ENCODE results near the gene PLEKHG3.

PLEKHG3 gene

DNA sequence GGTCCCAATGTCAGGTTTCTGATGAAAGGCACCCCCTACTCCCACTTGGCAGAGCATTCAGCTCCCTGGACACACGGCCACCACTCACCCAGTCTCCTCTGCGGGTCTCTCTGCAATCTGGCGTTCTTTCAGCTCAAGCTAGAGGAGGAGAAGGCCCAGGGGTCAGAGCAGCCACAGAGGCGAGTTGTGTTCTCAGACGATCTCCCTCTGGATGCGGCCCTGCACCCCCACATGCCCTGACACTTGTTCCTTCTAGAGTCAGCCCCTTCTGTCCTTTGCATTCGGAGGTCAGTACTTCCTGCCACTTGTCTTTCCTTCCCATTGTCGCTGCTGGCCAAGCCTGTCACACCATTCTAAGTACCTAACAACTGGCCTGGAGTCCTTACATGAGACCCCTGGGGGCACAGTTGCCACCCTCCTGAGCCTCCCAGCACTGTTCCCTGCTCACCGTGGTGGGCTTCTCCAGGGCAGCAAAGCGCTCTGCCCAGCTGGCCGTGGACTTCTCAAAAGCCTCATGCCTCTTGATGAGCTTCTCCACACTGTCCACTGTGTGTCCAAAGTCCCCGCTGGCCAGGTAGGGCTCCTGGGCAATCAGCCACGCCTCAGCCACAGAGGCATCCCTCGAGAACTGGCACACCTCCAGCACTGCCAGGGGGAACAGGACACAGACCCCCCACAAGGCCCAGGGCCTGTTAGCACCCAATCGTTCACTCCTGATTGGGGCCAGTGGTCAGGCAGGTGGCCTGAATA, 63.2 kb downstream of the PLEKHG3 start:
- in situ Hi-C loops (cut with HindIII; ENCODE audit: low sequenced_read_pairs) = no loop called here
- TF ChIP-seq, protein P1, sequence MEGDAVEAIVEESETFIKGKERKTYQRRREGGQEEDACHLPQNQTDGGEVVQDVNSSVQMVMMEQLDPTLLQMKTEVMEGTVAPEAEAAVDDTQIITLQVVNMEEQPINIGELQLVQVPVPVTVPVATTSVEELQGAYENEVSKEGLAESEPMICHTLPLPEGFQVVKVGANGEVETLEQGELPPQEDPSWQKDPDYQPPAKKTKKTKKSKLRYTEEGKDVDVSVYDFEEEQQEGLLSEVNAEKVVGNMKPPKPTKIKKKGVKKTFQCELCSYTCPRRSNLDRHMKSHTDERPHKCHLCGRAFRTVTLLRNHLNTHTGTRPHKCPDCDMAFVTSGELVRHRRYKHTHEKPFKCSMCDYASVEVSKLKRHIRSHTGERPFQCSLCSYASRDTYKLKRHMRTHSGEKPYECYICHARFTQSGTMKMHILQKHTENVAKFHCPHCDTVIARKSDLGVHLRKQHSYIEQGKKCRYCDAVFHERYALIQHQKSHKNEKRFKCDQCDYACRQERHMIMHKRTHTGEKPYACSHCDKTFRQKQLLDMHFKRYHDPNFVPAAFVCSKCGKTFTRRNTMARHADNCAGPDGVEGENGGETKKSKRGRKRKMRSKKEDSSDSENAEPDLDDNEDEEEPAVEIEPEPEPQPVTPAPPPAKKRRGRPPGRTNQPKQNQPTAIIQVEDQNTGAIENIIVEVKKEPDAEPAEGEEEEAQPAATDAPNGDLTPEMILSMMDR (IDR thresholded peaks at IDR 0.05; ENCODE audit: low read depth, low read length) = no peak
- no peak for DNase-seq (ENCODE audit: low read depth, low spot score)
- H3K4me3 ChIP-seq (ENCODE audit: low read depth, low read length) = no peak overlapping the region

DNA sequence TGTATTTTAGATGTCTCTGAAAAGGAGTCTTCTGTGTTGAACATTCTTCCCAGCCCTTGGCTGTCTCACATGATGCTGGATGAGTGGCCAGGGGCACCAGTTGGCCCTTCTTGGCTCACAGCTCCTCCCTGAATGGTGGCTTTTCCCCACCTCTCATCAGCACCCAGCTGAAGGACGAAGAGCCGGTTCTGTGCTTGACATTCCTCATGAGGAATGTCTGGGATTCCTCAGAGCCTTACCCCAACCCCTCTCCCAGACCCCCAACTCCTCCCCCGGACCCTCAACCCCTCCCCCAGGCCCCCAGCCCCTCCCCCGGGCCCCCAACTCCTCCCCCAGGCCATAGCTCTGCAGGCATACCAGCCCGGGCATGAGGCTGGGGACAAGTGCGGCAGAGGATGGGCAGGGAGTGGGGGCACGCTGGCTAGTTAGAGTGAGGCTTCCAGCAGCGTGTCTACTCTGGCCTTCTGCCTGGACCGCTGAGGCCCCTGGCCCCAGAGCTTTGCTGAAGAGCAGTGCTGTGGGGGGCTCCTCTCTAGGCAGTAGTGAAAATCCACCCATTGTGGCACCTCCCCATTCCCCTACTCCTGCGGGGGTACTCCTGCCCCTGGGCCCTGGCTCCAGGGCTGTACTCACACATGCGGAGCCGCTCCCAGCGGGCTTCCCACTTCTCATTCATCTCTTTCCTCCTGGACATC, 64.3 kb downstream of the PLEKHG3 start:
- in situ Hi-C loops (cut with HindIII; ENCODE audit: low sequenced_read_pairs) = no loop called here
- no peak for DNase-seq (ENCODE audit: low read depth, low spot score)
- H3K4me3 ChIP-seq (ENCODE audit: low read depth, low read length) = no peak overlapping the region
- TF ChIP-seq, protein P1 (IDR thresholded peaks at IDR 0.05; ENCODE audit: low read depth, low read length) = no peak

DNA sequence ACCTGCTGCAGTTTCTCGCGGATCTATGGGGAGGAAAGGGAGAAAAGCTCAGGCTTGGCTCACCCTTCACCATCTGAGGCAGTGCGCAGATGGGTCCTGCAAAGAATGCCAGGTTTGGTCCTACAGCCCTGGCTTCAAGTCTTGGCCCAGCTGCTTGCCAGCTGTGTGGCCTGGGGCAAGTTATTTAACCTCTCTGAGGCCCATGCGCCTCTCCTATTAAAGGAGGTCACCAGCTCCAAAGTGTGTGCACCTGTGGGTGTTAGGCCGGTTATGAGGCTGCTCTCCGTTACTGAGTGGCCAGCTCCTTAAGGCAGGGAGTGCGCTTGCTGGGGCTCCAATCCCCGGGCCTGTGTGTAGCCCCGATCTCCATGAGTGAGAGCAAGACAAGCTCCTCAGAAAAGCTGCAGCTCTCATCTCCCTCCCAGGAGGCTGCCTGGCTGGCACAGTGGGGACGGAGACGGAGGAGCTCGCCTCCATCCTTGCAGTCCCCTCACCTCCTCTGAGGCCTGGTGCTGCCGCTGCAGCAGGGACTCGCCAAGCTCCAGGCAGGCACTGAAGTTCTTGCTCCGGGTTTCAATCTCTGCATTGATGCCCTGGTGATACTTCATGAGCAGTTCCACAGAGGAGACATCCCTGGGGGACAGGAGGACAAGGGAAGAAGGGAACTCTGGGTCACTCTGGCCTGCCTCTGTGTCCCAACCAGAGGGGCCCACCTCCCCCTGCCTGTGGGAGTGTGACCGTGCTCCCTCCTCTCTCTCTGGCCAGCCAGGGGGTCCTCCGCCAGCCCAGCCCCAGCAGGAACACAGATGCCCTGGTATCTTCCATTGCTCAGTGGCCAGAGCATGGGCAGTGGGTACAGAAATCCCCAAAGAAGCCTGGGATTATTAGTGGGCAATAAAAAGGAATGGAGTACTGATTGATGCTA, 65.1 kb downstream of the PLEKHG3 start:
- TF ChIP-seq, protein P1 (IDR thresholded peaks at IDR 0.05; ENCODE audit: low read depth, low read length) = no peak

DNA sequence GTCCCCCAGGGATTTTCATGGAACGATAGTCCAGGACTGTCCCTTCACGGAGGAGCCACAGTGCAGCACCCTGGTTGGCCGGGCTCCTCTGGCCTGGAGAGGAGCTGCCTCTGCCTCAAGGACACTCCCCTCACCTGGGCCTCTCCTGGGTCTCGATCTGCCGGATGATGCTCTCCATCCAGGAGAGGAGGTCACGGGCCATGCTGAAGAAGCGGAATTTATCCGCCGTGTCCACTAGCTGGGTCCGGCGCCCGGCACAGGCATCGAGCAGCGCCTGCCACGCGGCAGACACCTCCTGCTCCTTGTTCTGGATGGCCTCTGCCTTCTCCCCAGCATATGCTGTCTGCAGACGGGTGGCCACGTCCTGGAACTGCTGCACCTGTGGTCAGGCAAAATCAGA, 66.5 kb downstream of the PLEKHG3 start:
- DNase-seq (ENCODE audit: low read depth, low spot score) = no peak
- in situ Hi-C loops (cut with HindIII; ENCODE audit: low sequenced_read_pairs) = no loop called here
- H3K4me3 ChIP-seq (ENCODE audit: low read depth, low read length) = no peak overlapping the region
- TF ChIP-seq, protein P1 (IDR thresholded peaks at IDR 0.05; ENCODE audit: low read depth, low read length) = no peak

More for the DNA sequence above, 65.1 kb downstream of the PLEKHG3 start:
- in situ Hi-C loops (cut with HindIII; ENCODE audit: low sequenced_read_pairs) = no loop called here
- no peak for DNase-seq (ENCODE audit: low read depth, low spot score)
- no peak overlapping the region for H3K4me3 ChIP-seq (ENCODE audit: low read depth, low read length)

DNA sequence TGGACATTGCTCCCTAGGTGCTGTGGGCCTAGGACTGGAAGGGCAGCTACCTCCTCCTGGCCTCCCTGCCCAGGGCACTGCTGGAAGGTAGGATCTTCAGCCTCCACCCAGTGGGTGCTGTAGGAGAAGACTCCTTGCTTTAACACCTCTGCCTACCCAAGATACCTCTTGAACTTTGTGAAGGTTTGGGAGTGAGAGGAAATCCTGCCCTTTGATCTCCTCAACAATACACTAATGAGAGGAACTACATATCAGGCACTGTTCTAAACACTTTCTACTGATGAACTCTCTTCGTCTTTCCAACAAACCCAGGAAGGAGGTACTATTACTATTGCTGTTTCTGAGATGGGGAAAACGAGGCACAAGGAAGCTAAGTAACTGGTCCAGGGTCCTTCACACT, 66.9 kb downstream of the PLEKHG3 start:
- TF ChIP-seq, protein P1 (IDR thresholded peaks at IDR 0.05; ENCODE audit: low read depth, low read length) = no peak
- no peak for DNase-seq (ENCODE audit: low read depth, low spot score)
- no peak overlapping the region for H3K4me3 ChIP-seq (ENCODE audit: low read depth, low read length)
- in situ Hi-C loops (cut with HindIII; ENCODE audit: low sequenced_read_pairs) = no loop called here

DNA sequence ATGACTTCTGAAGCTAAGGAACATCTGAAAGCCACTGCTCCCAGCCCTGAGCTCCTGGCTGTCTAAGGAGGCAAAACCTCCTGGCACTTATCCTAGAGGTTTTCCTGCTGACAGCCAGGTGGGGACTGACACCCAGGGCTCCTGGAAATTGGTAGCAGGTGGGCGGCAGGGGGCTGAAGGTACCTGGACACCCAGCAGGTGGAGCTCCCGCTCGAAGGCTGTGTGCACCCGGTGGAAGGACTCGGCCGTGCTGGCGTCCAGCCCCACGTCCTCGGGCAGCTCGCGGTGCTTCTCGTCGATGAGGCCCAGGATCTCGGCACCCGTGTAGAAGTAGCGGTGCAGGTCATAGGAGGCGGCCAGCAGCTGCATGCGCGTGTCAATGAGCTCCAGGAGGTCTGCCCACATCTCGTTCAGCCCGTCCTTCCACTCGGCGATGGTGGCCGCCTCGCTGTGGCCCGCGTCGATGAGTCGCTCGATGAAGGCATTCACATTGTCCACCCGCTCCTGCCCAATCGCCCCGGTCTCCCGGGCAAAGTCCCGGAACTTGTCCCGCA, 68.2 kb downstream of the PLEKHG3 start:
- TF ChIP-seq, protein P1 (IDR thresholded peaks at IDR 0.05; ENCODE audit: low read depth, low read length) = peak; percentile 14
- in situ Hi-C loops (cut with HindIII; ENCODE audit: low sequenced_read_pairs) = no loop called here
- H3K4me3 ChIP-seq (ENCODE audit: low read depth, low read length) = no peak overlapping the region
- DNase-seq (ENCODE audit: low read depth, low spot score) = no peak
